OCI-LY1 (cell line): ENCODE results near the gene XKR8.
A peak's percentile ranks its signal among the peaks of the same experiment; 100 is the strongest.

ENCODE experiments used
- H2AFZ ChIP-seq: fragments of 200-600 bp; sonication (generic), shearing (Covaris generic); 2 replicates; pipeline ENCODE4 v1.6.0; 2014; ENCODE audit warnings: antibody characterized with exemption, mild to moderate bottlenecking, low read length
- H3F3A ChIP-seq: fragments of 200-600 bp; sonication (generic), shearing (Covaris generic); 2 replicates; pipeline ENCODE4 v1.6.0; 2014; ENCODE audit warnings: mild to moderate bottlenecking, antibody characterized with exemption, low read length, moderate library complexity; ENCODE audit not compliant: insufficient read depth
- H3K27ac ChIP-seq: fragments of 200-600 bp; sonication (generic); 2 replicates; pipeline ENCODE4 v1.5.1; 2014; ENCODE audit warnings: low read length, mixed run types, mild to moderate bottlenecking, low read depth; ENCODE audit not compliant: poor library complexity, severe bottlenecking
- H3K27me3 ChIP-seq: fragments of 200-600 bp; sonication (generic); 2 replicates; pipeline ENCODE4 v1.6.0; 2014; ENCODE audit warnings: antibody characterized with exemption, mild to moderate bottlenecking, low read length, moderate library complexity; ENCODE audit not compliant: insufficient read depth
- H3K36me3 ChIP-seq: fragments of 200-600 bp; sonication (generic); 2 replicates; pipeline ENCODE4 v1.6.1; 2014; ENCODE audit warnings: mild to moderate bottlenecking, antibody characterized with exemption, low read length, moderate library complexity, mixed read lengths; ENCODE audit not compliant: insufficient read depth
- H3K4me1 ChIP-seq: fragments of 200-600 bp; sonication (generic); 2 replicates; pipeline ENCODE4 v1.5.1; 2014; ENCODE audit warnings: mild to moderate bottlenecking, low read length, moderate library complexity; ENCODE audit not compliant: insufficient read depth, severe bottlenecking
- H3K4me2 ChIP-seq: fragments of 200-600 bp; sonication (generic), shearing (Covaris generic); 2 replicates; pipeline ENCODE4 v1.6.1; 2014; ENCODE audit warnings: low read length
- H3K4me3 ChIP-seq: fragments of 200-600 bp; sonication (generic); 2 replicates; pipeline ENCODE4 v1.5.1; 2014; ENCODE audit warnings: low read length, low read depth, mild to moderate bottlenecking, mixed read lengths; ENCODE audit not compliant: poor library complexity, severe bottlenecking
- H3K79me2 ChIP-seq: fragments of 200-600 bp; shearing (Covaris generic); 2 replicates; pipeline ENCODE4 v1.6.1; 2016; ENCODE audit warnings: mixed run types, low read length, mixed read lengths; ENCODE audit not compliant: insufficient read depth
- H3K9ac ChIP-seq: fragments of 200-600 bp; sonication (generic), shearing (Covaris generic); 2 replicates; pipeline ENCODE4 v1.6.1; 2014; ENCODE audit warnings: mild to moderate bottlenecking, low read length, mixed read lengths
- H3K9me2 ChIP-seq: fragments of 200-600 bp; sonication (generic), shearing (Covaris generic); 2 replicates; pipeline ENCODE4 v1.6.1; 2014; ENCODE audit warnings: low read depth, mild to moderate bottlenecking, low read length, mixed read lengths
- H3K9me3 ChIP-seq: fragments of 200-600 bp; shearing (Covaris generic); 2 replicates; pipeline ENCODE4 v1.6.1; 2014; ENCODE audit warnings: low read length, mixed read lengths
- H4K20me1 ChIP-seq: fragments of 200-600 bp; sonication (generic), shearing (Covaris generic); 2 replicates; pipeline ENCODE4 v1.6.0; 2016; ENCODE audit warnings: mild to moderate bottlenecking, low read length; ENCODE audit not compliant: insufficient read depth
- EZH2 ChIP-seq: fragments of 200-600 bp; sonication (generic), shearing (Covaris generic); IDR thresholded peaks from 2 replicates; pipeline ENCODE4 v1.8.0; 2017; ENCODE audit warnings: borderline replicate concordance, mixed run types, mild to moderate bottlenecking, antibody characterized with exemption, low read length, moderate library complexity, mixed read lengths
- TF ChIP-seq, protein P1 (sequence below): fragments of 200-600 bp; sonication (generic), shearing (Covaris generic); IDR thresholded peaks from 2 replicates; pipeline ENCODE4 v1.5.1; 2017; ENCODE audit warnings: mild to moderate bottlenecking, antibody characterized with exemption, low read length, moderate library complexity, mixed read lengths

The XKR8 gene

DNA sequence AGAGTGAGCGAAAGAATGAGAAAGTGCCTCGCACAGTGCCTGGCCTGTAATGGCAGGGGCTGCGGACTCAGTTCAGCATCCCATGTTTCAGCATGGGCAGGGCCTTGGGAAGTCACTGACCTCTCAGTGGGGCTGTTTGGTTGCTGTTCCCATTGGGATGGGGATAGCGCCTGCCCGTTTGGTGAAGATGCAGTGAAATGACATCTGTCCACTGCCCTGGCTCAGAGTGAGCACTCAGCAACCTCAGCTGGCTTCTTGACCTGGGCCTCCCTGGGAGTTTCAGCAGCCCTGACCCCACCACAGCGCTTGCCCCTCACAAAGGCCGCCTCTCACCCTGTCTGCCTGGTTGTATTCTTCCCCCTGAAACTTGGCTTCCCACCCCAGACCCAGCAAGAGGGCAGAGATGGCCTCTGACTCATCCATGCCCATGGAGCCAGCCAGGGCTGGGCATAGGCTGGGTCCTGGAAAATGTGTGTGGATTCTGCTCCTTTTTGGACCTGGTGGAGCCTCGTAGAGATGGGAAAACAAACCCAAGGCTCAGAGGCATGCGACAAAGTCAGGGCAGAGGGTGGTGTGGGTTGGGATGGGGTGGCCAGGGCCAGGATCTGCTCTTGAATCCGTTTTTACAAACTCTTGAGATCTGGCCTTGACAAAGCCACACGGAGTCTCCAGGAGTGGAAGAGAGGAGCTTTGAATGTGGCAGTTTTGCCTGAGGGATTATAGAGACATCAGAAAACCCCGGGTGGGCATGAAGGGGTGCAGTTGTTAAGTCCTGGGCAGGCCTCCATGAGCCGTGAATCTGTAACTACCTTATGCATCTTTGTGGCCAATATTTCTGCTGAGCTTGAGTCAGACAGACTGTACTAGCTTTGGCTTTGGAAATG is 1.2 kb downstream of the XKR8 start:
- TF ChIP-seq, protein P1, sequence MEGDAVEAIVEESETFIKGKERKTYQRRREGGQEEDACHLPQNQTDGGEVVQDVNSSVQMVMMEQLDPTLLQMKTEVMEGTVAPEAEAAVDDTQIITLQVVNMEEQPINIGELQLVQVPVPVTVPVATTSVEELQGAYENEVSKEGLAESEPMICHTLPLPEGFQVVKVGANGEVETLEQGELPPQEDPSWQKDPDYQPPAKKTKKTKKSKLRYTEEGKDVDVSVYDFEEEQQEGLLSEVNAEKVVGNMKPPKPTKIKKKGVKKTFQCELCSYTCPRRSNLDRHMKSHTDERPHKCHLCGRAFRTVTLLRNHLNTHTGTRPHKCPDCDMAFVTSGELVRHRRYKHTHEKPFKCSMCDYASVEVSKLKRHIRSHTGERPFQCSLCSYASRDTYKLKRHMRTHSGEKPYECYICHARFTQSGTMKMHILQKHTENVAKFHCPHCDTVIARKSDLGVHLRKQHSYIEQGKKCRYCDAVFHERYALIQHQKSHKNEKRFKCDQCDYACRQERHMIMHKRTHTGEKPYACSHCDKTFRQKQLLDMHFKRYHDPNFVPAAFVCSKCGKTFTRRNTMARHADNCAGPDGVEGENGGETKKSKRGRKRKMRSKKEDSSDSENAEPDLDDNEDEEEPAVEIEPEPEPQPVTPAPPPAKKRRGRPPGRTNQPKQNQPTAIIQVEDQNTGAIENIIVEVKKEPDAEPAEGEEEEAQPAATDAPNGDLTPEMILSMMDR: no peak
- no peak for TF ChIP-seq EZH2
- no peaks in the 10 kb centered on the region for H3K79me2 ChIP-seq
- H3K9me3 ChIP-seq: no peaks in the 10 kb centered on the region
- no peaks in the 10 kb centered on the region for H4K20me1 ChIP-seq
- H3K9me2 ChIP-seq: no peaks in the 10 kb centered on the region
- H3K9ac ChIP-seq: no peak overlapping the region; the same call in 1 of the 2 replicates
- peak overlapping the region; percentile 95 for H3K4me2 ChIP-seq
- H3K27me3 ChIP-seq: no peaks in the 10 kb centered on the region
- no peak overlapping the region for H3K27ac ChIP-seq
- H3F3A ChIP-seq: no peaks in the 10 kb centered on the region
- no peak overlapping the region for H2AFZ ChIP-seq
- peak overlapping the region; percentile 68 for H3K4me3 ChIP-seq
- H3K36me3 ChIP-seq: no peaks in the 10 kb centered on the region
- peaks cover 20% of the 10 kb centered on the region for H3K4me1 ChIP-seq

DNA sequence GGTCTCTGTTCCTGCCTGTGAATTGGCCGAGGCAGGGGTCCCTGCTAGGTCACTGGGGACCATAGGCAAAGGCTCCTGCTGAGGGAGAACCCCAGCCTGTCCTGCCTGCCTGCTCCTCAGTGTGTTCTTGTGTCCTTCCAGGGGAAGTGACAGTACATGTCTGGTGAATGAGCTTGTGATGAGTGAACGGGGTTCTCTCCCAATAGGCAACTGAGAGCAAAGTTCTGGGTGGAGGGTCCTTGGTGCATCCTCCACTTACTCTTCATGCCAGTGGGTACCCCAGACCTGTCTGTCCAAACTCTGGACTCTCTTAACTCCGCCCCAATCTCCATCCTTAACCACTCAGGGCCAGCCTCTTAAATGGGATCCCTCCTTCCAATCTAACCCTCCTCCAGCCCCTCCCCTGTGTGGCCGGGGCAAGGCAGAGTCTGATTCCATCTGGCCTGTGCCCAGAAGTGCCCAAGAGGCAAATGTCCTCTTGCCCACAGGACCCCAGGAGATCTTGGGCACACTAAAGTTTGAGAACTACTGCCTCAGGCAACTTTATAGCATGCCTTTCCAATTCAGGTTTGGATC is 2.0 kb downstream of the XKR8 start:
- Histone ChIP-seq H3K4me1 (peaks cover 20% of the 10 kb centered on the region), H3K27me3 (no peaks in the 10 kb centered on the region), H2AFZ (no peak overlapping the region), H3K27ac (no peak overlapping the region), H3K4me2 (no peak overlapping the region), H3K9me2 (no peaks in the 10 kb centered on the region), H3F3A (no peaks in the 10 kb centered on the region), H3K79me2 (no peaks in the 10 kb centered on the region), H4K20me1 (no peaks in the 10 kb centered on the region), H3K4me3 (no peak overlapping the region), H3K9me3 (no peaks in the 10 kb centered on the region), H3K9ac (no peak overlapping the region), H3K36me3 (no peaks in the 10 kb centered on the region)
- no peak for TF ChIP-seq EZH2
- TF ChIP-seq, protein P1: no peak

DNA sequence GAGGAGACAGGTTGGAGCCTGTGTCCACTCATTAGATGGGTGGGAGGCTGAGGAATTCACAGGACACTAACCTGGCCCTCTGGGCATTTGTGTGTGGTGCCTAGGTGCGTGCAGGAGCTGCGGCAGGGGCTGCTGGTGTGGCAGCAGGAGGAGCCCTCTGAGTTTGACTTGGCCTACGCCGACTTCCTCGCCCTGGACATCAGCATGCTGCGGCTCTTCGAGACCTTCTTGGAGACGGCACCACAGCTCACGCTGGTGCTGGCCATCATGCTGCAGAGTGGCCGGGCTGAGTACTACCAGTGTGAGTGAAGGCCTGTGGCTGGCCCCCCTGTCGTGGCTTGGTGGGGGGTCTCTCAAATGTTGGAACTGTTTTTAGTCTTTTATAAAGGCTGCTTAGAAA is 3.6 kb downstream of the XKR8 start:
- Histone ChIP-seq H3K27me3 (no peaks in the 10 kb centered on the region), H3K4me1 (peaks cover 20% of the 10 kb centered on the region), H3K9ac (no peak overlapping the region), H3K36me3 (peaks cover 6% of the 10 kb centered on the region; the same call in 1 of the 2 replicates), H3F3A (no peaks in the 10 kb centered on the region), H4K20me1 (no peaks in the 10 kb centered on the region), H3K4me3 (no peak overlapping the region), H3K9me2 (no peaks in the 10 kb centered on the region), H3K9me3 (no peaks in the 10 kb centered on the region), H3K27ac (no peak overlapping the region), H3K4me2 (no peak overlapping the region), H3K79me2 (no peaks in the 10 kb centered on the region), H2AFZ (no peak overlapping the region)
- no peak for TF ChIP-seq EZH2
- TF ChIP-seq, protein P1: no peak
